ENCODE results near the gene OGT. TPM values are rescaled to one million over a fixed set of nuclear protein-coding genes. Genes with fewer than 3 reads are reported as not detected.
"Not testable (repeated sequence)": the region's sequence is repeated elsewhere in the genome, so short reads cannot be mapped to it uniquely, and the experiment has no call there.

Gene OGT
- total and polyA plus RNA-seq, 2 experiments from 2014 or later: 36.8 to 120 TPM

DNA sequence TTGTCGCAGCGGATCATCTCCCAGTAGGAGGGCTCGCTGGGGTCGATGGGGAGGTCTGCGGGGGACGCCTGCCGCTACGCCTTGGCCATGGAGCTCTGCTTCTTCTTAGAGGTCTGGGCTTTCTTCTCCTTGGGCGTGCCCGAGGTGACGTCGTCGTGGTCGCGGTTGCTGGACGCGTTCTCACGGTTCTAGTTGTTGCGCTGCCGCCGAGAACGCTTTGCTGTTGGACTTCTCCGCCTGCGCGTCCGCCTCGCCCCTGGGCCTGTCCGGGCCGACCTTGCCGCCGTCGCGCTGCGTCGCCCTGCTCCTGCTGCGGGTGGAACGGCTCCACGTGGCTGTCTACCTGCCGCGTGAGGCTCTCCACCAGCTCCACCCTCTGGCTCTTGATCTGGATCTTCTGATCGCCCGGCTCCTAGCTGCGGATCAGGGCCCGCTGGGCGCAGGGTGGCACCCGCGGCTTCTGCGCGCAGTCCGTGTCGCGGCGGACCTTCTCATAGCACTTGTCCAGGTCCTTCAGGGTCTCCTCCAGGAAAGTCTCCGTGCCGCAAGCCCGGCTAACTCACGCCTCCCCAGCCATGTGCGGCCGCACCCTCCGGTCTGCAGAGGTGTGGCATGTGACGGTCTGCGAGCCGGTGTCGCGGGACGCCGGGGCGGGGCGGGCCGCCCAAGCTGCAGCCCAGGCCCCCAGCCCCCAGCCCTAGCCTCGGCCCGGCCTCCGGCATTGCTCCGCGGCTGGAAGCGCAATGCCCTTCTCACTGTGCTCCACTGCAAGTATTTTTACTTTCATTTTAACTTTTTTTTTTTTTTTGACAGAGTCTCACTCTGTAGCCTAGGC, 40.5 kb upstream of the OGT start:
- Histone ChIP-seq H3K4me2 (no peak overlapping the region), H3K4me1 (ENCODE audit: insufficient read depth) (no peaks in the 10 kb centered on the region), H3K27ac (no peak overlapping the region), H3K36me3 (replicated peaks; ENCODE audit: insufficient read depth, low read depth) (no peaks in the 10 kb centered on the region), H2AFZ (no peak overlapping the region), H3K4me3 (no peak overlapping the region), H3K9me2 (replicated peaks; ENCODE audit: insufficient read depth) (no peaks in the 10 kb centered on the region), H3K79me2 (no peaks in the 10 kb centered on the region), H4K20me1 (ENCODE audit: insufficient read depth, poor library complexity, severe bottlenecking) (no peaks in the 10 kb centered on the region), H3K9me3 (ENCODE audit: low read depth) (no peaks in the 10 kb centered on the region), H3K27me3 (no peaks in the 10 kb centered on the region)
- no peak for DNase-seq (ENCODE audit: low spot score)
- TF ChIP-seq EZH2 (IDR thresholded peaks at IDR 0.05; ENCODE audit: borderline replicate concordance) (no peak), EZH2phosphoT487 (IDR thresholded peaks at IDR 0.05; ENCODE audit: low read depth, severe bottlenecking, unreplicated experiment) (no peak)
- TF ChIP-seq, protein P1, sequence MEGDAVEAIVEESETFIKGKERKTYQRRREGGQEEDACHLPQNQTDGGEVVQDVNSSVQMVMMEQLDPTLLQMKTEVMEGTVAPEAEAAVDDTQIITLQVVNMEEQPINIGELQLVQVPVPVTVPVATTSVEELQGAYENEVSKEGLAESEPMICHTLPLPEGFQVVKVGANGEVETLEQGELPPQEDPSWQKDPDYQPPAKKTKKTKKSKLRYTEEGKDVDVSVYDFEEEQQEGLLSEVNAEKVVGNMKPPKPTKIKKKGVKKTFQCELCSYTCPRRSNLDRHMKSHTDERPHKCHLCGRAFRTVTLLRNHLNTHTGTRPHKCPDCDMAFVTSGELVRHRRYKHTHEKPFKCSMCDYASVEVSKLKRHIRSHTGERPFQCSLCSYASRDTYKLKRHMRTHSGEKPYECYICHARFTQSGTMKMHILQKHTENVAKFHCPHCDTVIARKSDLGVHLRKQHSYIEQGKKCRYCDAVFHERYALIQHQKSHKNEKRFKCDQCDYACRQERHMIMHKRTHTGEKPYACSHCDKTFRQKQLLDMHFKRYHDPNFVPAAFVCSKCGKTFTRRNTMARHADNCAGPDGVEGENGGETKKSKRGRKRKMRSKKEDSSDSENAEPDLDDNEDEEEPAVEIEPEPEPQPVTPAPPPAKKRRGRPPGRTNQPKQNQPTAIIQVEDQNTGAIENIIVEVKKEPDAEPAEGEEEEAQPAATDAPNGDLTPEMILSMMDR (IDR thresholded peaks at IDR 0.05; ENCODE audit: poor library complexity): no peak
- WGBS (ENCODE audit: low lambda C conversion rate, missing lambda C conversion rate): 98% methylated on average over 67 of the region's 76 CpGs

DNA sequence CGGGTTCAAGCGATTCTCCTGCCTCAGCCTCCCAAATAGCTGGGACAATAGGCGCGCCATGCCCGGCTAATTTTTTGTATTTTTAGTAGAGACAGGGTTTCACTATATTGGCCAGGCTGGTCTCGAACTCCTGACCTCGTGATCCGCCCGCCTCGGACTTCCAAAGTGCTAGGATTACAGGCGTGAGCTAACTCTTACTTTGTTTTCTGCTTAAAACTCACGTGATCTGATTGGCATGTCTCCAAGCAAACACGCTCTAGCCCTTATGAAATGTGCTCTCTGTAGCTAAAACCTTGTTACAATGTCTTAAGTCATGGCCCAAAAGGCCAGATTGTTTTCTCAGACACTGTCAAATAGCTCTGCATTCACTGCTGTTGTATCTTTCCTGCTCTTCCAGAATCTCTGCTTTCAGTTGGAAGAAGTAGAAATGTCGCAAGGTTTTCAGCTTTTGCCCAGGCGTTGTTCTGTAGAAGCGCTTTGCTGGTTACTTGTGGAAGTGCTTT, 39.7 kb upstream of the OGT start:
- no peak for DNase-seq (ENCODE audit: low spot score)
- no peaks in the 10 kb centered on the region for H3K9me3 ChIP-seq (ENCODE audit: low read depth)
- 84% methylated on average over 16 of the region's 16 CpGs for WGBS (ENCODE audit: low lambda C conversion rate, missing lambda C conversion rate)
- H3K4me3 ChIP-seq: no peak overlapping the region
- no peaks in the 10 kb centered on the region for H3K79me2 ChIP-seq
- no peak overlapping the region for H2AFZ ChIP-seq
- H3K27me3 ChIP-seq: no peaks in the 10 kb centered on the region
- no peak overlapping the region for H3K27ac ChIP-seq
- H3K9me2 ChIP-seq (replicated peaks; ENCODE audit: insufficient read depth): no peaks in the 10 kb centered on the region
- no peaks in the 10 kb centered on the region for H3K36me3 ChIP-seq (replicated peaks; ENCODE audit: insufficient read depth, low read depth)
- H3K4me1 ChIP-seq (ENCODE audit: insufficient read depth): no peaks in the 10 kb centered on the region
- H4K20me1 ChIP-seq (ENCODE audit: insufficient read depth, poor library complexity, severe bottlenecking): no peaks in the 10 kb centered on the region
- H3K4me2 ChIP-seq: no peak overlapping the region
- TF ChIP-seq, protein P1 (IDR thresholded peaks at IDR 0.05; ENCODE audit: poor library complexity): no peak
- TF ChIP-seq EZH2phosphoT487 (IDR thresholded peaks at IDR 0.05; ENCODE audit: low read depth, severe bottlenecking, unreplicated experiment) (no peak), EZH2 (IDR thresholded peaks at IDR 0.05; ENCODE audit: borderline replicate concordance) (no peak)

DNA sequence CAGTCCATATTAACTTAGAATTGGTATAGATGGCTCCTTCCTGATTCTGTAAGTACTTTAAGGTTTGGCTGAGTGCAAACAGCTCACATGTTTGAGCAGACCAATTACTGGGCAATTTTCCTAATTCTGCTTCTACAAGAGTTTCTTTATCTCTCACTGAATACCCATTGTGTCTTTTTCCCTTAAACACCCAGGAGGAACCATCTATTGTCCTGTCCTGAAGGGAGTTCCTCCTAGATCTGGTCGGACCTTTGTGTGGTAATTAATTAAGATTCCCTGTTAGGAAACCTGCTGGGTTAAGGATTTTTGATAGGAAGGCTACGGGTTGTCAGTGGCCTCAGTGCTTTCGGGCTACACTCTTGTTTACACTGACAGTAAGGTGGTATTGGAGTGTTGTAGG, 36.9 kb upstream of the OGT start:
- not testable (repeated sequence) for H3K4me1 ChIP-seq (ENCODE audit: insufficient read depth); H3K27ac ChIP-seq; H4K20me1 ChIP-seq (ENCODE audit: insufficient read depth, poor library complexity, severe bottlenecking); H3K4me2 ChIP-seq; H3K9me3 ChIP-seq (ENCODE audit: low read depth); H3K79me2 ChIP-seq; DNase-seq (ENCODE audit: low spot score); H3K9me2 ChIP-seq (replicated peaks; ENCODE audit: insufficient read depth); H3K4me3 ChIP-seq; H3K36me3 ChIP-seq (replicated peaks; ENCODE audit: insufficient read depth, low read depth); H2AFZ ChIP-seq; H3K27me3 ChIP-seq
- 52% methylated on average over 3 of the region's 3 CpGs for WGBS (ENCODE audit: low lambda C conversion rate, missing lambda C conversion rate)

DNA sequence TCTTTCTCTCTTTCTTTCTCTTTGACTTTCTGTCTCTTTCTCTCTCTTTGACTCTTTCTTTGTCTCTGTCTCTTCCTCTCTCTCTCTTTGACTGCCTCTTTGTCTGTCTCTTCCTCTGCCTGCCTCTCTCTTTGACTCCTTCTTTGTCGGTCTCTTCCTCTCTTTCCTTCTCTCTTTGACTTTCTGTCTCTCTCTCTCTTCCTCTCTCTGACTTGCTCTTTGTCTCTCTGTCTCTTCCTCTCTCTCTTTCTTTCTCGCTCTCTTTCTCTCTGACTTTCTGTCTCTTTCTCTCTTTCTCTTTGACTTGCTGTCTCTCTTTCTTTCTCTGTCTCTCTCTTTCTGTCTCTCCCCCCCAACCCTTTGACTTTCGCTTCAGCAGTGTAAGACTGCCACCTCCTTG, 36.4 kb upstream of the OGT start:
- no peak for TF ChIP-seq EZH2phosphoT487 (IDR thresholded peaks at IDR 0.05; ENCODE audit: low read depth, severe bottlenecking, unreplicated experiment)
- no peak for TF ChIP-seq EZH2 (IDR thresholded peaks at IDR 0.05; ENCODE audit: borderline replicate concordance)
- TF ChIP-seq, protein P1 (IDR thresholded peaks at IDR 0.05; ENCODE audit: poor library complexity): no peak
- no peaks in the 10 kb centered on the region for H3K79me2 ChIP-seq
- no peaks in the 10 kb centered on the region for H3K27me3 ChIP-seq
- H2AFZ ChIP-seq: no peak overlapping the region
- H3K4me1 ChIP-seq (ENCODE audit: insufficient read depth): no peaks in the 10 kb centered on the region
- no peak for DNase-seq (ENCODE audit: low spot score)
- H3K36me3 ChIP-seq (replicated peaks; ENCODE audit: insufficient read depth, low read depth): no peaks in the 10 kb centered on the region
- no peaks in the 10 kb centered on the region for H3K9me3 ChIP-seq (ENCODE audit: low read depth)
- no peak overlapping the region for H3K27ac ChIP-seq
- no peaks in the 10 kb centered on the region for H4K20me1 ChIP-seq (ENCODE audit: insufficient read depth, poor library complexity, severe bottlenecking)
- H3K9me2 ChIP-seq (replicated peaks; ENCODE audit: insufficient read depth): no peaks in the 10 kb centered on the region
- 87% methylated on average over 3 of the region's 3 CpGs for WGBS (ENCODE audit: low lambda C conversion rate, missing lambda C conversion rate)
- no peak overlapping the region for H3K4me2 ChIP-seq
- no peak overlapping the region for H3K4me3 ChIP-seq

DNA sequence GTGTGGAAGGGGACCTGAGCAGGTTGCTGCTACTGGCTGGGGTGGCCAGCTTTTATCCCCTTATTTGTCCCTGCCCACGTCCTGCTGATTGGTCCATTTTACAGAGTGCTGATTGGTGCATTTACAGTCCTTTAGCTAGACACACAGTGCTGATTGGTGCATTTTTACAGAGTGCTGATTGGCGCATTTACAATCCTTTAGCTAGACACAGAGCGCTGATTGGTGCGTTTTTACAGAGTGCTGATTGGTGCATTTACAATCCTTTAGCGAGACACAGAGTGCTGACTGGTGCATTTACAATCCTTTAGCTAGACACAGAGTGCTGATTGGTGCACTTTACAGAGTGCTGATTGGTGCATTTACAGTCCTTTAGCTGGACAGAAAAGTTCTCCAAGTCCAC, 30.8 kb upstream of the OGT start:
- H3K27ac ChIP-seq; H3K4me3 ChIP-seq; H3K79me2 ChIP-seq; H3K27me3 ChIP-seq; H3K4me2 ChIP-seq; H3K4me1 ChIP-seq (ENCODE audit: insufficient read depth); H3K9me3 ChIP-seq (ENCODE audit: low read depth); H4K20me1 ChIP-seq (ENCODE audit: insufficient read depth, poor library complexity, severe bottlenecking); H3K36me3 ChIP-seq (replicated peaks; ENCODE audit: insufficient read depth, low read depth); H2AFZ ChIP-seq; H3K9me2 ChIP-seq (replicated peaks; ENCODE audit: insufficient read depth); DNase-seq (ENCODE audit: low spot score): not testable (repeated sequence)
- WGBS (ENCODE audit: low lambda C conversion rate, missing lambda C conversion rate): 82% methylated on average over 5 of the region's 5 CpGs
